ENCODE results near the gene MFSD2A. TPM values are rescaled to one million over a fixed set of nuclear protein-coding genes. Genes with fewer than 3 reads are reported as not detected.

Gene MFSD2A
- total RNA-seq, 1 experiment from 2014 or later = 8.0 TPM

Other genes with a start within 250 kb of the MFSD2A start
- 73.8 TPM for gene PPIE, start 216.3 kb upstream of the MFSD2A start, total RNA-seq (2021; ENCODE audit: unreplicated experiment)
- gene OXCT2, start 183.8 kb upstream of the MFSD2A start, total RNA-seq (2021; ENCODE audit: unreplicated experiment) = 3.7 TPM
- 9.5 TPM for gene BMP8B, start 166.3 kb upstream of the MFSD2A start, total RNA-seq (2021; ENCODE audit: unreplicated experiment)
- gene TRIT1, start 71.6 kb upstream of the MFSD2A start, total RNA-seq (2021; ENCODE audit: unreplicated experiment) = 32.3 TPM
- gene MYCL, start 53.2 kb upstream of the MFSD2A start, total RNA-seq (2021; ENCODE audit: unreplicated experiment) = 10.0 TPM
- 274 TPM for gene CAP1, start 85.6 kb downstream of the MFSD2A start, total RNA-seq (2021; ENCODE audit: unreplicated experiment)
- 46.8 TPM for gene PPT1, start 142.1 kb downstream of the MFSD2A start, total RNA-seq (2021; ENCODE audit: unreplicated experiment)
- 20.5 TPM for gene RLF, start 206.2 kb downstream of the MFSD2A start, total RNA-seq (2021; ENCODE audit: unreplicated experiment)